Activated naive CD8-positive, alpha-beta T cell (primary cell): ENCODE results near the gene KIF15.

Experiments
- H3K27ac Mint-ChIP-seq: one replicate; pipeline ENCODE4 v1.8.0; 2021; ENCODE audit warnings: mixed read lengths
- H3K27me3 Mint-ChIP-seq: one replicate; pipeline ENCODE4 v1.8.0; 2021; ENCODE audit warnings: mixed read lengths
- H3K36me3 Mint-ChIP-seq: one replicate; pipeline ENCODE4 v1.8.0; 2021; ENCODE audit warnings: mixed read lengths
- H3K4me1 Mint-ChIP-seq: one replicate; pipeline ENCODE4 v1.8.0; 2021; ENCODE audit warnings: low read depth, mixed read lengths
- H3K4me3 Mint-ChIP-seq: one replicate; pipeline ENCODE4 v1.8.0; 2021; ENCODE audit warnings: mild to moderate bottlenecking, mixed read lengths
- H3K9me3 Mint-ChIP-seq: one replicate; pipeline ENCODE4 v1.8.0; 2021; ENCODE audit warnings: low read depth, mixed read lengths

Gene KIF15

GRCh38 chr3:44761424-44762169 lies at the start of gene KIF15, which contains the start of gene KIAA1143:
Gene KIF15, plus strand, starts transcription at chr3:44761794. Its CDS starts 72 bp downstream, at chr3:44761866.
Gene KIAA1143, minus strand, starts transcription at chr3:44761619. Its CDS starts 17 bp downstream, at chr3:44761602.
- peaks cover 10% of the 10 kb centered on the region for H3K9me3 Mint-ChIP-seq
- H3K4me3 Mint-ChIP-seq = peak within 1 kb of the TSS; percentile 92
- H3K4me1 Mint-ChIP-seq = peaks cover 32% of the 10 kb centered on the region
- H3K27me3 Mint-ChIP-seq = peaks cover 3% of the 10 kb centered on the region
- H3K36me3 Mint-ChIP-seq = peaks cover 24% of the 10 kb centered on the region
- H3K27ac Mint-ChIP-seq = peak within 1 kb of the TSS; percentile 82

GRCh38 chr3:44712455-44713075 lies 49.0 kb upstream of the KIF15 start, which contains the start of gene ZNF502:
Gene ZNF502, plus strand, starts transcription at chr3:44712660. Its CDS starts 7,602 bp downstream, at chr3:44720262.
- Mint-ChIP-seq H3K9me3 (peaks cover 21% of the 10 kb centered on the region), H3K36me3 (peaks cover 45% of the 10 kb centered on the region), H3K4me1 (peaks cover 16% of the 10 kb centered on the region), H3K27me3 (peaks cover 13% of the 10 kb centered on the region), H3K4me3 (peak within 1 kb of the TSS; percentile 93), H3K27ac (peak within 1 kb of the TSS; percentile 41)

- no peaks in the 10 kb centered on the region for H3K4me1 Mint-ChIP-seq
- no peak overlapping the region for H3K4me3 Mint-ChIP-seq
- H3K9me3 Mint-ChIP-seq = peaks cover 48% of the 10 kb centered on the region
- peaks cover 63% of the 10 kb centered on the region for H3K36me3 Mint-ChIP-seq
- no peak overlapping the region for H3K27ac Mint-ChIP-seq
- H3K27me3 Mint-ChIP-seq = no peaks in the 10 kb centered on the region
Measured at GRCh38 chr3:44721231-44722102, 40.1 kb upstream of the KIF15 start.

- H3K27me3 Mint-ChIP-seq = no peaks in the 10 kb centered on the region
- no peaks in the 10 kb centered on the region for H3K4me1 Mint-ChIP-seq
- H3K4me3 Mint-ChIP-seq = no peak overlapping the region
- H3K9me3 Mint-ChIP-seq = peaks cover 42% of the 10 kb centered on the region
- no peak overlapping the region for H3K27ac Mint-ChIP-seq
- H3K36me3 Mint-ChIP-seq = peaks cover 57% of the 10 kb centered on the region
Measured at GRCh38 chr3:44722103-44722401, 39.5 kb upstream of the KIF15 start.

GRCh38 chr3:44729384-44729910 lies 32.1 kb upstream of the KIF15 start, which contains the start of gene ZNF501:
Gene ZNF501, plus strand, starts transcription at chr3:44729635. Its CDS starts 4,787 bp downstream, at chr3:44734422.
- Mint-ChIP-seq H3K36me3 (peaks cover 51% of the 10 kb centered on the region), H3K4me1 (peaks cover 16% of the 10 kb centered on the region), H3K27ac (peak within 1 kb of the TSS; percentile 86), H3K4me3 (peak within 1 kb of the TSS; percentile 94), H3K27me3 (no peaks in the 10 kb centered on the region), H3K9me3 (peaks cover 29% of the 10 kb centered on the region)

GRCh38 chr3:44734646-44735168 lies 26.9 kb upstream of the KIF15 start:
- Mint-ChIP-seq H3K4me3 (no peak overlapping the region), H3K36me3 (peaks cover 54% of the 10 kb centered on the region), H3K9me3 (peaks cover 45% of the 10 kb centered on the region), H3K27ac (no peak overlapping the region), H3K27me3 (no peaks in the 10 kb centered on the region), H3K4me1 (peaks cover 9% of the 10 kb centered on the region)

- Mint-ChIP-seq H3K4me3 (peak overlapping the region; percentile 92), H3K27me3 (peaks cover under 1% of the 10 kb centered on the region), H3K4me1 (peaks cover 33% of the 10 kb centered on the region), H3K36me3 (peaks cover 26% of the 10 kb centered on the region), H3K27ac (peak overlapping the region; percentile 82), H3K9me3 (peaks cover 10% of the 10 kb centered on the region)
Measured at GRCh38 chr3:44761101-44761423, 532 bp upstream of the KIF15 start.

- Mint-ChIP-seq H3K27ac (peak overlapping the region; percentile 82), H3K27me3 (peaks cover 4% of the 10 kb centered on the region), H3K4me3 (peak overlapping the region; percentile 92), H3K36me3 (peaks cover 24% of the 10 kb centered on the region), H3K9me3 (peaks cover 7% of the 10 kb centered on the region), H3K4me1 (peaks cover 30% of the 10 kb centered on the region)
Measured at GRCh38 chr3:44762170-44762677, 630 bp downstream of the KIF15 start.

- H3K4me1 Mint-ChIP-seq = peaks cover 25% of the 10 kb centered on the region
- no peak overlapping the region for H3K27ac Mint-ChIP-seq
- H3K4me3 Mint-ChIP-seq = peak overlapping the region; percentile 92
- peaks cover 5% of the 10 kb centered on the region for H3K27me3 Mint-ChIP-seq
- peaks cover 21% of the 10 kb centered on the region for H3K36me3 Mint-ChIP-seq
- H3K9me3 Mint-ChIP-seq = peaks cover 2% of the 10 kb centered on the region
Measured at GRCh38 chr3:44762690-44763089, 1.1 kb downstream of the KIF15 start.

GRCh38 chr3:44764248-44764647 lies 2.7 kb downstream of the KIF15 start:
- peaks cover 10% of the 10 kb centered on the region for H3K36me3 Mint-ChIP-seq
- peaks cover 5% of the 10 kb centered on the region for H3K27me3 Mint-ChIP-seq

GRCh38 chr3:44771424-44772098 lies 10.0 kb downstream of the KIF15 start:
- Mint-ChIP-seq H3K36me3 (peaks cover 13% of the 10 kb centered on the region), H3K27me3 (peaks cover 2% of the 10 kb centered on the region), H3K4me3 (no peak overlapping the region), H3K9me3 (peaks cover 10% of the 10 kb centered on the region), H3K4me1 (no peaks in the 10 kb centered on the region), H3K27ac (no peak overlapping the region)

More at GRCh38 chr3:44764248-44764647, 2.7 kb downstream of the KIF15 start:
- Mint-ChIP-seq H3K4me3 (no peak overlapping the region), H3K9me3 (no peaks in the 10 kb centered on the region), H3K27ac (no peak overlapping the region), H3K4me1 (peaks cover 12% of the 10 kb centered on the region)

GRCh38 chr3:44772099-44772442 lies 10.5 kb downstream of the KIF15 start:
- Mint-ChIP-seq H3K9me3 (peaks cover 10% of the 10 kb centered on the region), H3K4me1 (no peaks in the 10 kb centered on the region), H3K36me3 (peaks cover 13% of the 10 kb centered on the region), H3K27me3 (peaks cover 2% of the 10 kb centered on the region), H3K4me3 (no peak overlapping the region), H3K27ac (no peak overlapping the region)

- H3K4me3 Mint-ChIP-seq = no peak overlapping the region
- no peaks in the 10 kb centered on the region for H3K4me1 Mint-ChIP-seq
- no peaks in the 10 kb centered on the region for H3K36me3 Mint-ChIP-seq
- no peaks in the 10 kb centered on the region for H3K9me3 Mint-ChIP-seq
- H3K27me3 Mint-ChIP-seq = no peaks in the 10 kb centered on the region
- no peak overlapping the region for H3K27ac Mint-ChIP-seq
Measured at GRCh38 chr3:44782891-44783290, 21.3 kb downstream of the KIF15 start.

GRCh38 chr3:44795197-44795596 lies 33.6 kb downstream of the KIF15 start:
- Mint-ChIP-seq H3K4me3 (no peak overlapping the region), H3K4me1 (no peaks in the 10 kb centered on the region), H3K27me3 (peaks cover 2% of the 10 kb centered on the region), H3K27ac (no peak overlapping the region), H3K9me3 (no peaks in the 10 kb centered on the region), H3K36me3 (peaks cover 8% of the 10 kb centered on the region)
